ENCODE data around the gene KDM7A.

GRCh38 chr7:140068033-140068432 is 108.8 kb downstream of the KDM7A start:
- no peak for TF ChIP-seq CTCF (IDR thresholded peaks at IDR 0.05)
- TF ChIP-seq POLR2A (IDR thresholded peaks at IDR 0.05), result no peak

Measured in tibial nerve (tissue), 3 donors.